G401 (cell line): Measurements from ENCODE around the gene ZNF700. TPM values are rescaled to one million over a fixed set of nuclear protein-coding genes. Genes with fewer than 3 reads are reported as not detected.
"Not testable (repeated sequence)": the region's sequence is repeated elsewhere in the genome, so short reads cannot be mapped to it uniquely, and the experiment has no call there.

Source experiments
- DNase-seq: peaks from one replicate; pipeline ENCODE4 v3.0.0-alpha.2; 2015; ENCODE audit warnings: low spot score
- in situ Hi-C: cut with HindIII; loops from 2 replicates; pipeline ENCODE4 v1.10.0; 2016; ENCODE audit warnings: low sequenced_read_pairs, mixed read lengths
- total RNA-seq: library from RNA; depleted of rRNA; stranded (reverse); fragments of >200 nt; shearing (Covaris generic); gene quantifications from 2 replicates; pipeline ENCODE4 v1.2.3, GENCODE V29; 2014

The ZNF700 gene
- total RNA-seq, 1 experiment from 2014 or later = 11.3 TPM

DNA sequence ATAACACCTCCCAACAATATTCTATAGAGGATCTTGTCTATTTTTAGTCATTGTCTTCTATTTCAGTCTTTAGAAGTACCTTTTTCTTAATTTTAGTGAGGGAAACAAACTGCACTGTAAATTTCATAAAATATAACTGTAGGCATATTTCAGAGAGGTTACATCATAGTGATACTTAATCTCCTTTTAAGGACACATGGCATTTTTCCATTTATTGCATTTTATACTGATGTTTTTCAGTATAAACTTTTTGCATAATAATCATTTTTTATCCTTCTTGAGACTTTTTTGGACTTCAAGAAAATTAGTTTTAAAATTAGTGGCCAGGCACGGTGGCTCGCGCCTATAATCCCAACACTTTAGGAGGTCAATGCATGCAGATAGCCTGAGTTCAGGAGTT, 6.6 kb downstream of the ZNF700 start:
- in situ Hi-C loops = no loop called here
- no peak for DNase-seq

GRCh38 chr19:11935829-11936228, 10.9 kb downstream of the ZNF700 start:
- in situ Hi-C loops, DNase-seq: not testable (repeated sequence)

DNA sequence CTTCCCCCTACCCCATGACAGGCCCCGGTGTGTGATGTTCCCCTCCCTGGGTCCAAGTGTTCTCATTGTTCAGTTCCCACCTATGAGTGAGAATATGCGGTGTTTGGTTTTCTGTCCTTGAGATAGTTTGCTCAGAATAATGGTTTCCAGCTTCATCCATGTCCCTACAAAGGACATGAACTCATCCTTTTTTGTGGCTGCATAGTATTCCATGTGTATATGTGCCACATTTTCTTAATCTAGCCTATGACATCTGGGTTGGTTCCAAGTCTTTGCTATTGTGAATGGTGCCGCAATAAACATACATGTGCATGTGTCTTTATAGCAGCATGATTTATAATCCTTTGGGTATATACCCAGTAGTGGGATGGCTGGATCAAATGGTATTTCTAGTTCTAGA, 13.5 kb downstream of the ZNF700 start:
- DNase-seq, in situ Hi-C loops: not testable (repeated sequence)

DNA sequence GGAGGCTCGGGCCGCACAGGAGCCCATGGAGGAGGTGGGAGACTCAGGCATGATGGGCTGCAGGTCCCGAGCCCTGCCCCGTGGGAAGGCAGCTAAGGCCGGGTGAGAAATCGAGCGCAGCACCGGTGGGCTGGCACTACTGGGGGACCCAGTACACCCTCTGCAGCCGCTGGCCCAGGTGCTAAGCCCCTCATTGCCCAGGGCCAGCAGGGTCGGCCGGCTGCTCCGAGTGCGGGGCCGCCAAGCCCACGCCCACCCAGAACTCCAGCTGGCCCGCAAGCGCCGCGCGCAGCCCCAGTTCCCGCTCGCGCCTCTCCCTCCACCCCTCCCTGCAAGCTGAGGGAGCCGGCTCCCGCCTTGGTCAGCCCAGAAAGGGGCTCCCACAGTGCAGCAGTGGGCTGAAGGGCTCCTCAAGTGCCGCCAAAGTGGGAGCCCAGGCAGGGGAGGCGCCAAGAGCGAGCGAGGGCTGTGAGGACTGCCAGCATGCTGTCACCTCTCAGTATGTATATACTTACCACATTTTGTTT, 16.5 kb downstream of the ZNF700 start:
- DNase-seq, in situ Hi-C loops: not testable (repeated sequence)

- no peak for DNase-seq
- in situ Hi-C loops = no loop called here
These were observed 17.3 kb downstream of the ZNF700 start for GRCh38 chr19:11942008-11942842.

- in situ Hi-C loops = no loop called here
These were observed 17.9 kb downstream of the ZNF700 start for GRCh38 chr19:11942843-11943108.

DNA sequence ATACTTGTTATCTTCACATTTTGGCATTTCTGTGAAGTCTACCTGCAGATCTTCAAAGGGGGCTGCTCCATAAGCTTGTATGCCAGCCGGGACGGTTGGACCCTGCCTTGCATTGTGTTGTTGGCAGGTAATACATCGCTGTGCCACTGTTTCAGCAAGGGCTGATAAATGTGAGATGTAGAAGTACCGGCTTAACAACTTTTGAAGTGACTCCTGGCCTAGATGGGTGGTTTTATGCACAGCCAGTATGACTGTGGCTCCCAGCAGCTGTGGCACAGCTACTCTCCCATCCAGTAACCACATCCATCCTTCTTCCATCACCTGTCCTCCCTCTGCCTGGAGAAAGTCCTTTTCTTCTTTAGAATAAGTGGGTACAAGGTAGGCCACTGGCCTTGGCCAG, 19.7 kb downstream of the ZNF700 start:
- in situ Hi-C loops = no loop called here
- DNase-seq = no peak

More at GRCh38 chr19:11942843-11943108, 17.9 kb downstream of the ZNF700 start:
- no peak for DNase-seq

GRCh38 chr19:11948646-11949045, 23.7 kb downstream of the ZNF700 start:
- in situ Hi-C loops = no loop called here
- DNase-seq = no peak

GRCh38 chr19:11949201-11949600, 24.3 kb downstream of the ZNF700 start:
- no peak for DNase-seq
- in situ Hi-C loops = no loop called here

GRCh38 chr19:11949614-11950080, 24.7 kb downstream of the ZNF700 start:
- in situ Hi-C loops, DNase-seq: not testable (repeated sequence)

DNA sequence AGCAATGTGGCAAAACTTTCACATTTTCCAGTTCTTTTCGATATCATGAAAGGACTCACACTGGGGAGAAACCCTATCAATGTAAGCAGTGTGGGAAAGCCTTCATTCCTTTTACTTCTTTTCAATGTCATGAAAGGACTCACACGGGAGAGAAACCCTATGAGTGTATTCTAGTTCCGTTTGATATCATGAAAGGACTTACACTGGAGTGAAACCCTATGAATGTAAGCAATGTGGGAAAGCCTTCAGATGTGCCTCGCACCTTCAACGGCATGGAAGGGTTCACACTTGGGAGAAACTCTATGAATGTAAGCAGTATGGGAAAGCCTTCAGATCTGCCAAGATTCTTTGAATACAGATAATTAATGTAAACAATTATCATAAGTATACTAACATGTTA, 25.4 kb downstream of the ZNF700 start:
- in situ Hi-C loops = no loop called here

GRCh38 chr19:11963566-11964355, 38.9 kb downstream of the ZNF700 start:
- in situ Hi-C loops = no loop called here
- DNase-seq = peak; percentile 77

More for the DNA sequence above, 25.4 kb downstream of the ZNF700 start:
- no peak for DNase-seq

GRCh38 chr19:11964496-11964857, 39.6 kb downstream of the ZNF700 start:
- in situ Hi-C loops = no loop called here

DNA sequence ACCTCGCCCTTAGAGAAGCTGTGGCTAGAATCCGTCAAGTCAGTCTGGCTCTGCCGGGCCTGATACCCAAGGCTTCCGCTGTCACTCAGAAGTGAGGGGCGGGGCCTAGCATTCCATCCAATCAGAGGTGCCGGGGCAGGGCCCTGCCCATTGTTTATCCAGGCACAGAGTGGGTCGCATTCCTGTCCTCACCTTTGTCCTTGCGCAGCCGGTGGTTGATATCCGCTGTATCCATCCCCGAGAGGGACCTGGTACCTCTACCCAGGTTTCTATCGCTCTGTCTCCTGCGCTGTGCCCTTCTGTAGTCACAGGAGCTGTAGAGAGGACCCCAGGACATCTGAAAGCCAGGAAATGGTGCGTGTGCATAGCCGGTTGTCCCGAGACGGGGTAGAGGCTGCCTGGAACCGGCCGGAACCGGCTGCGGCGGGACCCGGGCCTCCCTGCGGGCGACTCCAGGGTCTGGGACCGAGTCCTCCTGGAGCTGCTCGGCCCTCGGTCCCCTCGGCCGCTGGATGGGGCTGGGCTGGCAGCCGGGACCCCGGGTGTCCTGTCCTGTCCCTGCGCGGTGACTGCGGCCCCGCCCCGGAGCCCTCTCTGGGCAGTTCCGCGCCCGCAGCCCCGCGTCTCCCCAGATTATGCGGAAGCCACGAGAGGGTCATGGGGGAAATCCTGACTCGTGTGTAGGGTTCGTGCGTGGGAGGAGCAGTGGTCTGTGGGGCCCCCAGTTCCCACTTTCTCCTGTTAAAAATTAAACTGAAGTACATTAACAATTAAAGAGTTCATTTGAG, 40.1 kb downstream of the ZNF700 start, which contains the start of gene ZNF763:
ZNF763 (plus strand) TSS at position 183 of the 788 bp plus-strand sequence; CDS start at position 352, 169 bp downstream.
- peak; percentile 97 for DNase-seq
- in situ Hi-C loops = no loop called here

More at GRCh38 chr19:11964496-11964857, 39.6 kb downstream of the ZNF700 start:
- DNase-seq = no peak

- in situ Hi-C loops = no loop called here
- DNase-seq = no peak
These were observed 45.3 kb downstream of the ZNF700 start for GRCh38 chr19:11970174-11970573.

- in situ Hi-C loops = no loop called here
- no peak for DNase-seq
These were observed 46.1 kb downstream of the ZNF700 start for GRCh38 chr19:11971041-11971440.

DNA sequence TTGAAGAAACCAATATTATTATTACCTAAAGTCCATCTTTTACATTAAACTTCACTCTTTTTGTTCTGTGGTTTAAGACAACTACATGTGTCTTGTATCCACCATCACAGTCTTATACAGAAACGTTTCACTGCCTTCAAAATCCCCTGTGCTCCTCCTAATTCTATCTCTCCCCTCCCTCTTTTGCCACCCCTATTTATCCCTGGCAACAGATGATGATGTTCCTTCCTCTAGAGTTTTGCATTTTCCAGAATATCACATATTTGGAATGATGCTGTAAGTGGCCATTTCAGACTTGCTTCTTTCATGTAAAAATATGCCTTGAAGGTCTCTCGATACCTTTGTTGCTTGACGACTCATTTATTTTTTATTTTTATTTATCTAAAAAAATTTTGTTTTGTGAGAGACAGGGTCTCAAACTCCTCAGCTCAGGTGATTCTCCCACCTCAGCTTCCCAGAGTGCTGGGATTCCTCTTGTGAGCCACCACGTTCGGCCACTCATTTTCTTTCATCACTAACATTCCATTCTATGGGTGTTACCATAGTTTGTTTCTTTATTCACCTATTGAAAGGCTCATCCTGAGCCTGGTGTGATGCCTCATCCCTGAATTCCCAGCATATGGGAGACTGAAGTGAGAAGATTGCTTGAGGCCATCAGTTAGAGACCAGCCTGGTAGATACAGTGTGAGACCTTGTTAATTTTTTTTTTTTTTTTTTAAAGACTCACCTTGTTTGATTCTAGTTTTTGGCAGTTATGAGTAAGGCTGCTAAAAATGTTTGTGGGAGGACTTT, 48.3 kb downstream of the ZNF700 start:
- in situ Hi-C loops = no loop called here
- DNase-seq = no peak

DNA sequence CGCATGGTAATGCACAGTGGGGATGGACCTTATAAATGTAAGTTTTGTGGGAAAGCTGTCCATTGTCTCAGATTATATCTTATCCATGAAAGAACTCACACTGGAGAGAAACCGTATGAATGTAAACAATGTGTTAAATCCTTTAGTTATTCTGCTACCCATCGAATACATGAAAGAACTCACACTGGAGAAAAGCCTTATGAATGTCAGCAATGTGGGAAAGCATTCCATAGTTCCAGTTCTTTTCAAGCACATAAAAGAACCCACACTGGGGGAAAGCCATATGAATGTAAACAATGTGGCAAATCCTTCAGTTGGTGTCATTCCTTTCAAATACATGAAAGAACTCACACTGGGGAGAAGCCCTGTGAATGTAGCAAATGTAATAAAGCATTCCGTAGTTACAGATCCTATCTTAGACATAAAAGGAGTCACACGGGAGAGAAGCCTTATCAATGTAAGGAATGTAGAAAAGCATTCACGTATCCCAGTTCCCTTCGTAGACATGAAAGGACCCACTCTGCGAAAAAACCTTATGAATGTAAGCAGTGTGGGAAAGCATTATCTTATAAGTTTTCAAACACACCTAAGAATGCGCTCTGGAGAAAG, 53.7 kb downstream of the ZNF700 start:
- no peak for DNase-seq
- in situ Hi-C loops = no loop called here
